Measurements from ENCODE around the gene CCDC15.

The CCDC15 gene

DNA sequence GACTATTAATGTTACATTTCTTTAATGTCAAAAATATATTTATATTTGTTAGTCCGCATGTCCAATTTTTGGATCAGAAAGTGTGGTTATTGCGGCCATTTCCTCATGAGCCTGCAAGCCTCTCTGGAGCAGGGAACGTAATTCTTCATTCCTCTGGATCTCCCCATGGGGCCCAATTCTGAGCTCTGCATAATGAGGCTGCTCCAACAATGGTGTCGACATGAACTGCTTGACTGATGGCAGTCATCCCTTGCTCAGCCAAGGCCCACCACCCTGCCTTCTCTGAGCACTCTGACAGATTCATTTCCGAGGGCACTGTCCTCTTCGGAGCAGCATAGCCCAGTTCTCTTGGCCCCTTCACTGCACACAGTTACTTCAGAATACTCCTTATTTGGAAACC lies 15.0 kb upstream of the CCDC15 start:
- FAIRE-seq: no peak
- no peak for DNase-seq (ENCODE audit: insufficient read length, low spot score)

DNA sequence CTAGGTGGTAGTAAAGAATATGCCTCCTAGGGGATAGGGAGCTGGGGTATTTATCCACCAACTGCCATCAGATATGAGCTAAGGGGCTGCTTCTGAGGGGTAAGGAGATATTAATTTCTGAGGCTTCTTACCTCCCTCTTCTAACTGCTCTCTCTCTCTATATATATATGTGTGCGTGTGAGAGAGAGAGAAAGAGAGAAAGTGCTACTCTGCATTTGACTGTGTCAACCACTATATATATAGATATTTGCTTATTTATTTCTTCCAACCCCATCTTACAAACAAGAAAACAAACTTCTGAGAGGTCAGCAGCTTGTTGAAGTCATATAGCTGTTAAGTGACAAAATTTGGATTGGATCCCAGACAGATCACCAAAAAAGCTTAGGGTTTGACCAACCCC lies 12.3 kb upstream of the CCDC15 start:
- no peak for DNase-seq (ENCODE audit: insufficient read length, low spot score)
- no peak for FAIRE-seq
- TF ChIP-seq POU2F2 (IDR thresholded peaks at IDR 0.05; ENCODE audit: low read depth, low read length) (no peak), PAX5 (IDR thresholded peaks at IDR 0.05; ENCODE audit: insufficient read depth, low read length, severe bottlenecking) (no peak), POLR2A (IDR thresholded peaks at IDR 0.05; ENCODE audit: low read depth, low read length) (no peak), TAF1 (IDR thresholded peaks at IDR 0.05; ENCODE audit: low read depth, low read length) (no peak), SPI1 (IDR thresholded peaks at IDR 0.05; ENCODE audit: low read depth, low read length) (no peak), POLR2AphosphoS5 (IDR thresholded peaks at IDR 0.05; ENCODE audit: low read depth, low read length) (no peak)

More for the DNA sequence above, 15.0 kb upstream of the CCDC15 start:
- TF ChIP-seq POLR2AphosphoS5 (IDR thresholded peaks at IDR 0.05; ENCODE audit: low read depth, low read length): no peak
- TF ChIP-seq POLR2A (IDR thresholded peaks at IDR 0.05; ENCODE audit: low read depth, low read length): no peak
- no peak for TF ChIP-seq SPI1 (IDR thresholded peaks at IDR 0.05; ENCODE audit: low read depth, low read length)
- no peak for TF ChIP-seq POU2F2 (IDR thresholded peaks at IDR 0.05; ENCODE audit: low read depth, low read length)
- no peak for TF ChIP-seq TAF1 (IDR thresholded peaks at IDR 0.05; ENCODE audit: low read depth, low read length)
- no peak for TF ChIP-seq PAX5 (IDR thresholded peaks at IDR 0.05; ENCODE audit: insufficient read depth, low read length, severe bottlenecking)

DNA sequence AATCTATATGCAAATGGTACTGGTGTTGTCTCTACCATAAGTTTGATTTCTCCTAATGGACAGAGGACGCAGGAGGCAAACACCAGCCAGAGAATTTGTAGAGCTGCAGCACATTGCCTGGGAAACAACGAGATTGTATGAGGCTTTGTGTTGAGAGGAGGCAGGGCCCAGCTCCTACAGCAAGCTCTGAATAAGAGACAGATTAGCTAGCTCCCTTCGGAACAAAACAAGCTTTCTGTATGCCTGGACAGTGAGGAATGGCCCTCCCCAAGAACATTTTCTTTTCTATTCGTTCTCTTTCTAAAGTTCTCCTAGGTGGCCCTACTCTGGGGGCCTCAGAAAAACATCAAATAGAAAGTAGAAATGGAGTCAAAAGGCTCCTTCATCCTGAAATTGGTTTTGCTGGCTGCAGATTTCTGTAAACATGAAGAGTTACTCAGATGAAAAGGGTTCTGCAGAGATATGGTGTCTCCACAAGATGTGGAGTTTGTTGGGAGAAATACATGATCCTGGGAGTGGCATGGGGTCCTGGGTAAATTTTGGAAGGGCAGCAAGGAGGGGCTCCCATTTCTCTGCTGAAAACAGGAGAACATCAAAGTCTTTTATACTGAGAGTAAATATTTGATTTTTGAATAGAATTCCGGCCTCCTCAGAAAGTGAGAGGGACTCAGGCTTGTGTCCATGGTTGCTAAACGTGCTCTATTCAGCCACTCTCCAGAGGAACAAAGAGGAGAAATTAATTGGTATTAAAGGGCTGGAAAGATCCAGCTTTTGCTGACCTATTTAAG lies 11.3 kb upstream of the CCDC15 start:
- FAIRE-seq (no peak), DNase-seq (ENCODE audit: insufficient read length, low spot score) (no peak)
- TF ChIP-seq POLR2A (IDR thresholded peaks at IDR 0.05; ENCODE audit: low read depth, low read length): no peak
- no peak for TF ChIP-seq PAX5 (IDR thresholded peaks at IDR 0.05; ENCODE audit: insufficient read depth, low read length, severe bottlenecking)
- TF ChIP-seq POU2F2 (IDR thresholded peaks at IDR 0.05; ENCODE audit: low read depth, low read length): no peak
- no peak for TF ChIP-seq TAF1 (IDR thresholded peaks at IDR 0.05; ENCODE audit: low read depth, low read length)
- no peak for TF ChIP-seq POLR2AphosphoS5 (IDR thresholded peaks at IDR 0.05; ENCODE audit: low read depth, low read length)
- TF ChIP-seq SPI1 (IDR thresholded peaks at IDR 0.05; ENCODE audit: low read depth, low read length): no peak

DNA sequence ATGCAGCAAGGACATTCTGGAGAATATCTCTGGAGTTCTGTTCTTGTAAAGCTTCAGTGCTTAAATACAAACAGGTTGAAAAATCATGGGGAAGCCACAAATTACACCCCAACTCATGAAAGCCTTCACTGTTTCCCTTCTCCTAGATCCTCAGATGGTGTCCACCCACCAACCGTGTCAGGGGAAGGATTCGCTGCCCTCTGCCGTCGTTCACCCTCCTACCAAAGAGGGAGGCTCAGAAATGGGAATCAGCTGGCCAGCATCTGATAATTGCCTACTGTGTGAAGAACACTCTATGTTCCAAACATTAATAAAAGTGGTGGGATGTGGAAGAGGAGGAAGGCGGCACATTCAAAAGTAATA lies 10.8 kb upstream of the CCDC15 start:
- TF ChIP-seq POU2F2 (IDR thresholded peaks at IDR 0.05; ENCODE audit: low read depth, low read length) (no peak), SPI1 (IDR thresholded peaks at IDR 0.05; ENCODE audit: low read depth, low read length) (no peak), TAF1 (IDR thresholded peaks at IDR 0.05; ENCODE audit: low read depth, low read length) (no peak), POLR2A (IDR thresholded peaks at IDR 0.05; ENCODE audit: low read depth, low read length) (no peak), POLR2AphosphoS5 (IDR thresholded peaks at IDR 0.05; ENCODE audit: low read depth, low read length) (no peak), PAX5 (IDR thresholded peaks at IDR 0.05; ENCODE audit: insufficient read depth, low read length, severe bottlenecking) (no peak)
- FAIRE-seq: no peak

DNA sequence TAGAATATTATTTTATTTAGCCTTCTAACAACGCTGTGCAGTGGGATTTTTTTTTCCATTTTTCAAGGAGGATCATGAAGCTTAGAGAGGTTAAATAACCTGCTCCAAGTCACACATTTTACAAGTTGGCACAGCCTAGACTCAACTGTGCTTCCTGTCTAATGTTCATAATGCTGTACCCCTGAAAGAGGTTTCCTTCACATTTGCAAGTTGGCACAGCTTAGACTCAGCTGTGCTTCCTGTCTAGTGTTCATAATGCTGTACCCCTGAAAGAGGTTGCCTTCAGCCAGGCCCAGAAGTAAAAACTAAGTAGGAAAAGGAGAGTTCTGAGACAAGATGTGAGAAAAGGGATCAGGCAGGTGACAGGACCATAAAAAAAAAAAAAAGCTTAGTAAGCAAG lies 10.3 kb upstream of the CCDC15 start:
- FAIRE-seq (no peak), DNase-seq (ENCODE audit: insufficient read length, low spot score) (no peak)
- TF ChIP-seq POLR2A (IDR thresholded peaks at IDR 0.05; ENCODE audit: low read depth, low read length) (no peak), TAF1 (IDR thresholded peaks at IDR 0.05; ENCODE audit: low read depth, low read length) (no peak), POU2F2 (IDR thresholded peaks at IDR 0.05; ENCODE audit: low read depth, low read length) (no peak), PAX5 (IDR thresholded peaks at IDR 0.05; ENCODE audit: insufficient read depth, low read length, severe bottlenecking) (no peak), SPI1 (IDR thresholded peaks at IDR 0.05; ENCODE audit: low read depth, low read length) (no peak), POLR2AphosphoS5 (IDR thresholded peaks at IDR 0.05; ENCODE audit: low read depth, low read length) (no peak)

More for the DNA sequence above, 10.8 kb upstream of the CCDC15 start:
- DNase-seq (ENCODE audit: insufficient read length, low spot score): no peak

DNA sequence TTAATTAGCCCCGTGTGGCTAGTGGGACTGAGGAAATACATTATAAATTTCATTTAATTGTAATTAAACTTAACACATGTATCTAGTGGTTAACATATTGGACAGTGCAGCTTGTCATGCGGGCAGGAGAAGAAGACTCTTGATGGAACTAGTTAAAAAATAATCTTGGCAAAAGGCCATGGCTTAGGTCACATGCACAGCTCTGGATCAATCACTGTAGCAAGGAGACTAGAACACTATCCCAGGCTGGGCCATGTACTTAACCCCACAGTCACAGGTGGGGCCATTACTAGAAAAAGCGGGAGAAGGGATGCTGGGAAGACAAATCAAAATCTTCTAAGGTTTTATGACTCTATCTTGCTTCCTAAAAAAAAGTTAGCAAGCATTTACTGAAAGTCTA lies 9.4 kb upstream of the CCDC15 start:
- no peak for FAIRE-seq
- DNase-seq (ENCODE audit: insufficient read length, low spot score): no peak
- TF ChIP-seq POU2F2 (IDR thresholded peaks at IDR 0.05; ENCODE audit: low read depth, low read length): no peak
- no peak for TF ChIP-seq SPI1 (IDR thresholded peaks at IDR 0.05; ENCODE audit: low read depth, low read length)
- TF ChIP-seq PAX5 (IDR thresholded peaks at IDR 0.05; ENCODE audit: insufficient read depth, low read length, severe bottlenecking): no peak
- no peak for TF ChIP-seq POLR2AphosphoS5 (IDR thresholded peaks at IDR 0.05; ENCODE audit: low read depth, low read length)
- TF ChIP-seq TAF1 (IDR thresholded peaks at IDR 0.05; ENCODE audit: low read depth, low read length): no peak
- TF ChIP-seq POLR2A (IDR thresholded peaks at IDR 0.05; ENCODE audit: low read depth, low read length): no peak

DNA sequence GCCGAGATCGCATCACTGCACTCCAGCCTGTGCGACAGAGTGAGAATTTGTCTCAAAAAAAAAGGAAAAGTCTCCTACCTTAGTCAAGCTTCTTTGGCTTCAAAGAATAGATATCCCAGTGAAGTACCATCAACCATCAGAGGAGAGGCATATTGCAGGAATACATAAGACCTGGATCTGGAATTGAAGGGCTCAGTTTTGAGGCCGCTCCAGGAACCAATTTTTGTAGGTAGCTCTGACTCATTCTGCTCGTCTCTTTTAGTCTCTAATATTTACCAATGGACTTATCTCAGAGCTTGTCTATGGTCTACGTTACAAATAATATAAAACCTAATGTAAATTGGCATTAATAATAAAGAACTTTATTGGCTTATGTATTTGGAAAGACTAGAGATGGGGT lies 8.2 kb upstream of the CCDC15 start:
- DNase-seq (ENCODE audit: insufficient read length, low spot score) (no peak), FAIRE-seq (no peak)
- TF ChIP-seq SPI1 (IDR thresholded peaks at IDR 0.05; ENCODE audit: low read depth, low read length) (no peak), PAX5 (IDR thresholded peaks at IDR 0.05; ENCODE audit: insufficient read depth, low read length, severe bottlenecking) (no peak), POU2F2 (IDR thresholded peaks at IDR 0.05; ENCODE audit: low read depth, low read length) (no peak), POLR2A (IDR thresholded peaks at IDR 0.05; ENCODE audit: low read depth, low read length) (no peak), POLR2AphosphoS5 (IDR thresholded peaks at IDR 0.05; ENCODE audit: low read depth, low read length) (no peak), TAF1 (IDR thresholded peaks at IDR 0.05; ENCODE audit: low read depth, low read length) (no peak)

DNA sequence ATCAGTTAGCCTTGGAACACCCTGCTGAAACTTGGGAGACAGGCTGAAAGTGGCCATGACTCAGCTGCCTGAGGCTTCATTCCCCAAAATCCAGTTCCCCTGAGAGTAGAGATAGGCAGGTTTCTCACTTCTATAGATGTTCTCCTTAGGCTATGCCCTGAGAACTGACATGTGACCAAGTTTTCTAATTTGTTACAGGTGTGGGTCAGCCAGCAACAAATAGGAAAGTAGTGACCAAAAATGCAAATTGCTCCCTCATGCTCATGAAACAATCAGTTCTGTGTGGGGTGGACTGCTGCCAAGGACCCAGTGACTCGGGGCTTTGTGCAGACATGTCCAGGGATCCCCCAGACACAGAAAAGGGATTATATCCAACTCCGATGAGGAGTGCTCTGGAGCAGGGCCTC lies 7.3 kb upstream of the CCDC15 start:
- FAIRE-seq (no peak), DNase-seq (ENCODE audit: insufficient read length, low spot score) (no peak)
- TF ChIP-seq SPI1 (IDR thresholded peaks at IDR 0.05; ENCODE audit: low read depth, low read length) (no peak), PAX5 (IDR thresholded peaks at IDR 0.05; ENCODE audit: insufficient read depth, low read length, severe bottlenecking) (no peak), POLR2AphosphoS5 (IDR thresholded peaks at IDR 0.05; ENCODE audit: low read depth, low read length) (no peak), POLR2A (IDR thresholded peaks at IDR 0.05; ENCODE audit: low read depth, low read length) (no peak), POU2F2 (IDR thresholded peaks at IDR 0.05; ENCODE audit: low read depth, low read length) (no peak), TAF1 (IDR thresholded peaks at IDR 0.05; ENCODE audit: low read depth, low read length) (no peak)

DNA sequence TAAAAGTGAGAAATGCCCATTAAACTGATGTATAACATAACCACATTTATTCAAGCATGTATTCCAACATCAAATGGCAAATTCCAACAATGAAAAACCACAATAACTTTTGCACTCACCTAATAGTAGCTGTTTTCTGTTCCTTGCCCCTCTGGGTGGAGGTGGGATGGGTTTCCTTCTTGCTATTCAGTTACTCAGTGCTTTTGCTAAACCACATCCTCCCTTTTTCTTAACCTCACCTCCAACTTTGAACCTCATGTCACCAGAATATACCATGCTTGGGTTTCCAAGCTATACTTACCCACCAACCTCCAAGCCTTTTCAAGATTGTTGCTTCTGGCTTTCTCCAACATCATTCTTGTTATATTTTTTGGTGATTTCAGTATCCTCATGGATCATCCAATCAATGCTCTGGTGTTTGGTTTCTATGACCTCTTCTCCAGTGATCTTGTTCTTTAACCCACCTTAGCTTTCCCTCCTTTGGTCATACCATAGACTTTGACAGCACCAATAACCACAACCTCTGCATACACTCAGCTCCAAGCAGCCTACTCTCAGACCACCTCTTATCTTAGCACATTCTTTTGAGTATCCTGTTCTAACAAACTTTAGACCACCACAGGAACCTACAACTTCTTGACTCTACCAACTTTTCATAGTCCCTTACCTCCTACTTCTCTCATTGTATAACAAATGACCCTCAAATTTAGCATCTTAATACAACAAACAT lies 3.2 kb upstream of the CCDC15 start:
- FAIRE-seq: no peak

More for the DNA sequence above, 3.2 kb upstream of the CCDC15 start:
- DNase-seq (ENCODE audit: insufficient read length, low spot score): no peak
- TF ChIP-seq SPI1 (IDR thresholded peaks at IDR 0.05; ENCODE audit: low read depth, low read length) (no peak), POLR2A (IDR thresholded peaks at IDR 0.05; ENCODE audit: low read depth, low read length) (no peak), POLR2AphosphoS5 (IDR thresholded peaks at IDR 0.05; ENCODE audit: low read depth, low read length) (no peak), POU2F2 (IDR thresholded peaks at IDR 0.05; ENCODE audit: low read depth, low read length) (no peak), TAF1 (IDR thresholded peaks at IDR 0.05; ENCODE audit: low read depth, low read length) (no peak), PAX5 (IDR thresholded peaks at IDR 0.05; ENCODE audit: insufficient read depth, low read length, severe bottlenecking) (no peak)

Data from GM12891 (cell line).